Adipocyte (in vitro differentiated cells): ENCODE results near the gene CDK19.

ENCODE experiments used
- DNase-seq: peaks from one replicate; pipeline ENCODE4 v3.0.0-alpha.2; 2015; ENCODE audit warnings: low read depth
- H3K27me3 ChIP-seq: replicated peaks from 2 replicates; pipeline ENCODE4 v1.7.0; 2013; ENCODE audit warnings: mild to moderate bottlenecking, low read length, moderate library complexity; ENCODE audit not compliant: control insufficient read depth, insufficient read depth
- H3K36me3 ChIP-seq: 2 replicates; pipeline ENCODE4 v1.7.0; 2013; ENCODE audit warnings: low read length, mild to moderate bottlenecking, moderate library complexity; ENCODE audit not compliant: control insufficient read depth, insufficient read depth, severe bottlenecking
- H3K4me1 ChIP-seq: 2 replicates; pipeline ENCODE4 v1.7.0; 2013; ENCODE audit warnings: mild to moderate bottlenecking, low read length, moderate library complexity; ENCODE audit not compliant: control insufficient read depth, insufficient read depth
- H3K4me3 ChIP-seq: 2 replicates; pipeline ENCODE4 v1.7.0; 2013; ENCODE audit warnings: mild to moderate bottlenecking, low read length, moderate library complexity
- H3K9ac ChIP-seq: 2 replicates; pipeline ENCODE4 v1.7.0; 2013; ENCODE audit warnings: mild to moderate bottlenecking, low read length, moderate library complexity
- H3K9me3 ChIP-seq: 2 replicates; pipeline ENCODE4 v1.7.0; 2013; ENCODE audit warnings: mild to moderate bottlenecking, low read length, moderate library complexity; ENCODE audit not compliant: control insufficient read depth

Gene CDK19

DNA sequence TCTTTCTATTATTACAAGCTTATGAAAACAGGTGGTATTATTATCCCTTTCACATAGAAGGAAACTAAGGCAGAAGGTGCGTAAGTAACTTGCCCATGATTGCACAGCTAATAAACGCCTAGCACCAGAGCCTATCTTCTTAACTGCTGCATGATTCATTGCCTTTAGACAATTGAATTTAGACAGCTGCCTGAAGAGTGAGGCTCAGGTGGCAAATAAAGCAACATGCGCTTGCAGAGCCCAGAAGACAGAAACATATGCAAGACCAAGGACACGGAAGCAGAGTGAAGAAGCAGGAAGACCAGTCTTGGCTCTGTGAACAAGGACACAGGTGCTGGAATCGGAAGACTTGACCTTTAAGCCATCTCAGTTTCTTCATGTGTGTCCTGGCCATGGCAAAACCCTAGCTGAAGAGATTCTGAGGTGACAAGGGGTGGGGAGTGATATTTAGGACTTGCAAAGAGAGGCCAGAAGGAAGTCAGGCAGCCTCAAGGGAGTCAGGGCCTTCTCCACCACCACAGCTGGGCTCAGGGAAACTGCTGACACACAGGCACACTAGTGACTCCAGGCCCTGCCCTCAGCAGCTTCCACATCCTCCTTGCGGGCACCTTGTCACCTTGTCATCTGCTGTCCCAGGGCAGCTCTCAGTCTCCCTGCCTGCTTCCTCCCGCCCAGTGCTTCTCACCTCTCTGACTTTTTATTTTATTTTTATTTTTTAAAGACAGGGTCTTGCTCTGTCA is 247.1 kb downstream of the CDK19 start:
- peaks cover 4% of the 10 kb centered on the region for H3K27me3 ChIP-seq
- H3K9me3 ChIP-seq = no peaks in the 10 kb centered on the region
- H3K36me3 ChIP-seq = no peaks in the 10 kb centered on the region
- no peak for DNase-seq
- no peaks in the 10 kb centered on the region for H3K4me1 ChIP-seq
- no peak overlapping the region for H3K9ac ChIP-seq
- H3K4me3 ChIP-seq = no peak overlapping the region

GRCh38 chr6:110566346-110567125 is 248.7 kb downstream of the CDK19 start:
- H3K9ac ChIP-seq = no peak overlapping the region
- no peak for DNase-seq
- H3K4me1 ChIP-seq = no peaks in the 10 kb centered on the region

GRCh38 chr6:110564703-110565421 is 250.4 kb downstream of the CDK19 start:
- DNase-seq = no peak
- Histone ChIP-seq H3K4me3 (no peak overlapping the region), H3K36me3 (no peaks in the 10 kb centered on the region), H3K4me1 (no peaks in the 10 kb centered on the region), H3K9ac (no peak overlapping the region), H3K9me3 (peaks cover 8% of the 10 kb centered on the region), H3K27me3 (peaks cover 13% of the 10 kb centered on the region)

More at GRCh38 chr6:110566346-110567125, 248.7 kb downstream of the CDK19 start:
- peaks cover 13% of the 10 kb centered on the region for H3K27me3 ChIP-seq
- peaks cover 8% of the 10 kb centered on the region for H3K9me3 ChIP-seq
- no peaks in the 10 kb centered on the region for H3K36me3 ChIP-seq
- no peak overlapping the region for H3K4me3 ChIP-seq

- Histone ChIP-seq H3K4me3 (no peak overlapping the region), H3K9ac (no peak overlapping the region), H3K27me3 (peaks cover 13% of the 10 kb centered on the region), H3K4me1 (no peaks in the 10 kb centered on the region), H3K36me3 (no peaks in the 10 kb centered on the region), H3K9me3 (peaks cover 8% of the 10 kb centered on the region)
- DNase-seq = no peak
Measured at GRCh38 chr6:110563711-110564110, 251.6 kb downstream of the CDK19 start.

DNA sequence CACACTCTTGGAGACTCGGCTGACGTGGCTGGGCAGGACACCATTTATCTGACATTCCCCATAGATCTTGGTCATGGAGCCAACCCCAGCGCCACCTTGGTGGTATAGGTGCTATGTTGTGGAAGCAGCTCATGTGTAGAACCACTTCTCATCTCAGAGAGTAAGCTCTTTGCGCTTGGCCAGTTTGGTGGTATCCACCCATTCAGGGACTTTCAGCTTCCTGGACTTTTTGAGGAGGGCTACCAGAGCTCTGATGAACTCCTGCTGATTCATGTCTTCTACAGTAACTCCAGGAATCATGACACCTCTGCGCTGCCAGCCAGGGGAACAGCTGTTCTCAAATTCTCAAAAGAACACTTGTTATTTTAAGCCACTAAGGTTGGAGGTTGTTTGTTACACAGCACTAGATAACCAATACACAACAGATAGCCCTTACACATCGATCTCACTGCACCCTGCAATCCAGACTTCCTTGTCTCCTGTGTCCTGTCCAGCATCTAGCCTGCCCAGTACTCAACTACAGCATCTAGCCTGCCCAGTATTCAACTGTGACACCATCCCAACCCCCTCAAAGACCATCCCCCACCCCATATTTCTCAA is 252.9 kb downstream of the CDK19 start:
- Histone ChIP-seq H3K9ac (no peak overlapping the region), H3K4me1 (no peaks in the 10 kb centered on the region), H3K27me3 (peaks cover 13% of the 10 kb centered on the region), H3K4me3 (no peak overlapping the region), H3K9me3 (peaks cover 8% of the 10 kb centered on the region), H3K36me3 (no peaks in the 10 kb centered on the region)
- no peak for DNase-seq

GRCh38 chr6:110561696-110562095 is 253.6 kb downstream of the CDK19 start:
- no peak for DNase-seq
- Histone ChIP-seq H3K4me3 (no peak overlapping the region), H3K4me1 (no peaks in the 10 kb centered on the region), H3K36me3 (no peaks in the 10 kb centered on the region), H3K9ac (no peak overlapping the region), H3K27me3 (peaks cover 13% of the 10 kb centered on the region), H3K9me3 (peaks cover 8% of the 10 kb centered on the region)

GRCh38 chr6:110561008-110561396 is 254.3 kb downstream of the CDK19 start:
- Histone ChIP-seq H3K4me1 (no peaks in the 10 kb centered on the region), H3K9me3 (peaks cover 8% of the 10 kb centered on the region), H3K27me3 (peaks cover 13% of the 10 kb centered on the region), H3K4me3 (no peak overlapping the region), H3K36me3 (no peaks in the 10 kb centered on the region), H3K9ac (no peak overlapping the region)
- no peak for DNase-seq

- Histone ChIP-seq H3K36me3 (no peaks in the 10 kb centered on the region), H3K27me3 (peaks cover 13% of the 10 kb centered on the region), H3K9ac (no peak overlapping the region), H3K4me3 (no peak overlapping the region), H3K4me1 (no peaks in the 10 kb centered on the region), H3K9me3 (peaks cover 8% of the 10 kb centered on the region)
- DNase-seq = no peak
Measured at GRCh38 chr6:110560239-110561007, 254.8 kb downstream of the CDK19 start.
